Lung (tissue), 12 donors: Measurements from ENCODE around the gene PTPRD. TPM values are rescaled to one million over a fixed set of nuclear protein-coding genes. Genes with fewer than 3 reads are reported as not detected.

ENCODE experiments used
- ATAC-seq: fragments of 200-7000 bp; cut with Tn5 transposase; one replicate; pipeline ENCODE4 v1.9.1; 2020; ENCODE audit warnings: moderate number of reproducible peaks; ENCODE audit not compliant: insufficient read depth, low FRiP score
- DNase-seq, 3 donors: peaks; one replicate each; pipeline ENCODE4 v3.0.0-alpha.2; 2013 to 2017
- H3K27ac ChIP-seq, 2 donors: one replicate each; pipeline ENCODE4 v1.5.1; 2013; ENCODE audit warnings: mild to moderate bottlenecking in 2 of 2, moderate library complexity in 2 of 2, control low read depth in 1 of 2, inconsistent platforms in 1 of 2, low read depth in 1 of 2, low read length in 1 of 2
- H3K27me3 ChIP-seq, 3 donors: one replicate each; pipeline ENCODE4 v1.5.1; 2013; ENCODE audit warnings: low read length in 2 of 3; ENCODE audit not compliant: control insufficient read depth in 3 of 3, insufficient read depth in 3 of 3
- H3K36me3 ChIP-seq, 4 donors: one replicate each; pipeline ENCODE4 v1.5.1; 2013; ENCODE audit warnings: low read length in 4 of 4, mild to moderate bottlenecking in 1 of 4, moderate library complexity in 1 of 4; ENCODE audit not compliant: control insufficient read depth in 4 of 4, insufficient read depth in 4 of 4
- H3K4me1 ChIP-seq, 5 donors: one replicate each; pipeline ENCODE4 v1.5.1; 2013; ENCODE audit warnings: low read length in 5 of 5, mild to moderate bottlenecking in 2 of 5, moderate library complexity in 1 of 5; ENCODE audit not compliant: control insufficient read depth in 5 of 5, insufficient read depth in 5 of 5
- H3K4me3 ChIP-seq: one replicate; pipeline ENCODE4 v1.5.1; 2013; ENCODE audit warnings: mild to moderate bottlenecking, control low read depth, moderate library complexity
- H3K9ac ChIP-seq, 2 donors: one replicate each; pipeline ENCODE4 v1.5.1; 2013; ENCODE audit warnings: low read length in 2 of 2, control low read depth in 1 of 2; ENCODE audit not compliant: insufficient read depth in 1 of 2
- H3K9me3 ChIP-seq, 4 donors: one replicate each; pipeline ENCODE4 v1.5.1; 2013; ENCODE audit warnings: low read length in 3 of 4, mild to moderate bottlenecking in 1 of 4, moderate library complexity in 1 of 4; ENCODE audit not compliant: control insufficient read depth in 4 of 4, insufficient read depth in 3 of 4
- CTCF ChIP-seq: IDR thresholded peaks from 2 replicates; pipeline ENCODE4 v1.5.1; 2012; ENCODE audit warnings: mild to moderate bottlenecking; ENCODE audit errors: control extremely low read depth, extremely low read depth
- WGBS, 2 donors: extraction: QIAGEN DNeasy Blood & Tissue Kit; methylation state at CpG; one replicate each; pipeline ENCODE4 v1.1.7; 2013; 5-methylcytosine and 5-hydroxymethylcytosine counted together
- polyA plus RNA-seq, 2 donors: library from polyadenylated mRNA; stranded (reverse); fragments of 200-250 nt; gene quantifications; one replicate each; pipeline ENCODE4 v1.2.1, GENCODE V29; 2013
- total RNA-seq, 2 donors: library from RNA; depleted of rRNA in 1 of 2; stranded (reverse); fragments of >200 nt in 1 of 2; gene quantifications; one replicate each; pipeline ENCODE4 v1.2.1, GENCODE V29; 2014 to 2021
- donor health status: control.
- donor health status: control.
- donor health status: Bipolar disorder and iron deficiency.
- donor health status: healthy.
- donor health status: DM: yes; HTN: yes; CAD: no.

The PTPRD gene
- total and polyA plus RNA-seq, 4 donors, result 1.9 to 145 (median 13.7) TPM

GRCh38 chr9:9173264-9173663 is 1439.5 kb downstream of the PTPRD start:
- ATAC-seq, result no peak
- Histone ChIP-seq H3K9me3 (no peaks in the 10 kb centered on the region), H3K27ac (no peak overlapping the region), H3K27me3 (no peaks in the 10 kb centered on the region), H3K4me3 (no peak overlapping the region), H3K4me1 (peaks cover 0 to 5% (median 0%) of the 10 kb centered on the region in 5 donors), H3K36me3 (no peaks in the 10 kb centered on the region), H3K9ac (no peak overlapping the region)
- no peak for TF ChIP-seq CTCF
- DNase-seq, result no peak
- WGBS, 2 donors, result 91 to 93% methylated on average over 1 of the region's 1 CpG

- no peak for ATAC-seq
- no peak overlapping the region for H3K27ac ChIP-seq
- H3K27me3 ChIP-seq, result no peaks in the 10 kb centered on the region
- DNase-seq, result peak in 1 of 3 donors; percentile 16
- 42 to 49% methylated on average over 4 of the region's 4 CpGs for WGBS, 2 donors
- H3K4me3 ChIP-seq, result no peak overlapping the region
- no peaks in the 10 kb centered on the region for H3K9me3 ChIP-seq
- H3K4me1 ChIP-seq, result peaks cover 0 to 5% (median 0%) of the 10 kb centered on the region in 5 donors
- no peak overlapping the region for H3K9ac ChIP-seq
- TF ChIP-seq CTCF, result no peak
- no peaks in the 10 kb centered on the region for H3K36me3 ChIP-seq
Measured at GRCh38 chr9:9170439-9171134, 1442.2 kb downstream of the PTPRD start.

- Histone ChIP-seq H3K4me1 (no peaks in the 10 kb centered on the region), H3K9me3 (no peaks in the 10 kb centered on the region), H3K9ac (no peak overlapping the region), H3K27ac (no peak overlapping the region), H3K4me3 (no peak overlapping the region), H3K36me3 (no peaks in the 10 kb centered on the region), H3K27me3 (no peaks in the 10 kb centered on the region)
- no peak for TF ChIP-seq CTCF
- ATAC-seq (no peak), DNase-seq (no peak)
- WGBS, 2 donors, result 82 to 85% methylated on average over 3 of the region's 3 CpGs
Measured at GRCh38 chr9:9142001-9142400, 1470.8 kb downstream of the PTPRD start.

- WGBS, 2 donors, result 81 to 84% methylated on average over 3 of the region's 3 CpGs
- no peak overlapping the region for H3K27ac ChIP-seq
- ATAC-seq, result no peak
Measured at GRCh38 chr9:9133526-9133925, 1479.3 kb downstream of the PTPRD start.

More at GRCh38 chr9:9133526-9133925, 1479.3 kb downstream of the PTPRD start:
- Histone ChIP-seq H3K9ac (no peak overlapping the region), H3K4me1 (no peaks in the 10 kb centered on the region), H3K4me3 (no peak overlapping the region), H3K27me3 (no peaks in the 10 kb centered on the region), H3K9me3 (no peaks in the 10 kb centered on the region), H3K36me3 (no peaks in the 10 kb centered on the region)
- TF ChIP-seq CTCF, result no peak
- no peak for DNase-seq
